ENCODE data around the gene PPL.
A peak's percentile ranks its signal among the peaks of the same experiment; 100 is the strongest.

Gene PPL

GRCh38 chr16:4859190-4859899 lies 77.6 kb downstream of the PPL start:
- DNase-seq, result no peak

GRCh38 chr16:4855804-4856203 lies 81.1 kb downstream of the PPL start:
- no peak for DNase-seq

- DNase-seq, result no peak
Observed at GRCh38 chr16:4855371-4855770, 81.6 kb downstream of the PPL start.

GRCh38 chr16:4852221-4852872 lies 84.6 kb downstream of the PPL start:
- no peak for DNase-seq

GRCh38 chr16:4850211-4850610 lies 86.7 kb downstream of the PPL start:
- DNase-seq, result no peak

- peak; percentile 31 for DNase-seq
Observed at GRCh38 chr16:4847774-4848587, 89.0 kb downstream of the PPL start.

- peak; percentile 99 for DNase-seq
Observed at GRCh38 chr16:4846901-4847773, 89.8 kb downstream of the PPL start, which contains the start of the genes GLYR1 and UBN1. Gene GLYR1, minus strand, starts transcription at chr16:4847288. Its CDS starts 23 bp downstream, at chr16:4847265. Gene UBN1, plus strand, starts transcription at chr16:4847481. Its CDS starts 5,437 bp downstream, at chr16:4852918.

- peak; percentile 8 for DNase-seq
Observed at GRCh38 chr16:4846503-4846900, 90.4 kb downstream of the PPL start.

- no peak for DNase-seq
Observed at GRCh38 chr16:4840984-4841383, 96.0 kb downstream of the PPL start.

GRCh38 chr16:4839942-4840341 lies 97.0 kb downstream of the PPL start:
- DNase-seq, result no peak

GRCh38 chr16:4837733-4838501 lies 99.0 kb downstream of the PPL start:
- no peak for DNase-seq

- DNase-seq, result no peak
Observed at GRCh38 chr16:4836727-4837126, 100.2 kb downstream of the PPL start.

- DNase-seq, result no peak
Observed at GRCh38 chr16:4833584-4833983, 103.4 kb downstream of the PPL start.

- no peak for DNase-seq
Observed at GRCh38 chr16:4832698-4833343, 104.1 kb downstream of the PPL start.

All from activated gamma-delta T cell treated with Interleukin-2 at 50 U/mL for 16 hours (primary cell).